Body of pancreas (tissue), 4 donors: ENCODE data around the gene ERC2. TPM values are rescaled to one million over a fixed set of nuclear protein-coding genes. Genes with fewer than 3 reads are reported as not detected.

Source experiments
- ATAC-seq: fragments of 150-250 bp; one replicate; pipeline ENCODE4 v1.9.1; 2016
- DNase-seq, 4 donors: peaks; one replicate each; pipeline ENCODE4 v3.0.0-alpha.2; 2019
- H3K27ac ChIP-seq, 4 donors: fragments of 200-600 bp; sonication (generic); 1 replicate in 3 of 4; 2 replicates in 1 of 4; pipeline versions ENCODE4 v1.5.1 to v1.6.1; 2016 to 2019; ENCODE audit warnings: mild to moderate bottlenecking in 1 of 4, mixed read lengths in 1 of 4, moderate library complexity in 1 of 4
- H3K27me3 ChIP-seq, 2 donors: fragments of 200-600 bp; sonication (generic); one replicate each; pipeline ENCODE4 v1.6.0; 2016; ENCODE audit warnings: mild to moderate bottlenecking in 1 of 2
- H3K36me3 ChIP-seq, 2 donors: fragments of 200-600 bp; sonication (generic); replicated peaks in 1 of 2; 2 replicates each; pipeline ENCODE4 v1.5.1; 2016; ENCODE audit warnings: low read depth in 2 of 2; ENCODE audit not compliant: insufficient read depth in 1 of 2
- H3K4me1 ChIP-seq: fragments of 200-600 bp; sonication (generic); one replicate; pipeline ENCODE4 v1.6.0; 2016
- H3K4me3 ChIP-seq, 2 donors: fragments of 200-600 bp; sonication (generic); 1 replicate in 1 of 2; 2 replicates in 1 of 2; pipeline ENCODE4 v1.5.1; 2016 to 2019
- H3K9me3 ChIP-seq, 3 donors: fragments of 200-600 bp; sonication (generic); 1 replicate in 2 of 3; 2 replicates in 1 of 3; pipeline ENCODE4 v1.5.1; 2016
- CTCF ChIP-seq, 7 experiments: fragments of 450-650 bp in 4 of 7; fragments of 200-600 bp in 3 of 7; sonication (generic) in 3 of 7; IDR thresholded peaks; one replicate each; pipeline ENCODE4 v1.5.1; 2016 to 2019; ENCODE audit warnings: antibody characterized with exemption in 7 of 7
- POLR2A ChIP-seq, 3 donors: fragments of 450-650 bp; IDR thresholded peaks; one replicate each; pipeline ENCODE4 v1.6.1; 2016; ENCODE audit warnings: antibody characterized with exemption in 3 of 3, mild to moderate bottlenecking in 2 of 3
- WGBS, 2 donors: methylation state at CpG; one replicate each; pipeline ENCODE4 v1.1.5; 2017; 5-methylcytosine and 5-hydroxymethylcytosine counted together
- intact Hi-C: fragments of 100-400 bp; cut with DNase I; formaldehyde crosslinking; loops from one replicate; pipeline ENCODE4 v1.15.1; 2023
- total RNA-seq, 2 donors: library from RNA; depleted of rRNA; stranded (reverse); fragments of >200 nt; gene quantifications; one replicate each; pipeline ENCODE4 v1.1.0, GENCODE V29; 2016

ERC2 gene
- total RNA-seq, 2 donors from 2014 or later, result 4.0 to 4.7 TPM

DNA sequence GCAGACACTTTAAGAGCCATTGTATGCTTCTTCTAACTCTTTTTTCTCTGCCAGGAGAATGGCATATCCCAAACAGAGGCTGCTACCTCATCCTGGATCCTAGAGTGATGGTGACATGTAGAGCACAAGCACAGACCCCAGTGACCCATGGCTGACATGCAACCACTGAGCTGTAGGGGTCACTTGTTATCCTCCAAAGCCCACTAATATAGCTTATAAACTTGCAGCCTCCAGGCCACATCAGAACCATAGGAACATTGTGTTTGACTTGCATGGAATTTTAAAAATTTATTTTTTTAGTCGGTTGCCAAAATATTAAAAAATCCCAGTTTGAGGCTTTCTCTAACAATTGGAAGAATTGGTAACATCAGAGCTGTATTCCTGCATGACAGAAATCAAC lies 698.2 kb downstream of the ERC2 start:
- TF ChIP-seq CTCF (IDR thresholded peaks at IDR 0.05) (no peak), POLR2A (IDR thresholded peaks at IDR 0.05) (no peak)
- intact Hi-C loops, result no loop called here
- DNase-seq (no peak), ATAC-seq (no peak)
- H3K27me3 ChIP-seq, result no peaks in the 10 kb centered on the region
- peaks cover 18% of the 10 kb centered on the region for H3K4me1 ChIP-seq
- no peaks in the 10 kb centered on the region for H3K9me3 ChIP-seq
- WGBS, 2 donors, result 83 to 97% methylated on average over 1 of the region's 1 CpG
- H3K27ac ChIP-seq, result no peak overlapping the region
- no peak overlapping the region for H3K4me3 ChIP-seq
- H3K36me3 ChIP-seq, result no peaks in the 10 kb centered on the region

DNA sequence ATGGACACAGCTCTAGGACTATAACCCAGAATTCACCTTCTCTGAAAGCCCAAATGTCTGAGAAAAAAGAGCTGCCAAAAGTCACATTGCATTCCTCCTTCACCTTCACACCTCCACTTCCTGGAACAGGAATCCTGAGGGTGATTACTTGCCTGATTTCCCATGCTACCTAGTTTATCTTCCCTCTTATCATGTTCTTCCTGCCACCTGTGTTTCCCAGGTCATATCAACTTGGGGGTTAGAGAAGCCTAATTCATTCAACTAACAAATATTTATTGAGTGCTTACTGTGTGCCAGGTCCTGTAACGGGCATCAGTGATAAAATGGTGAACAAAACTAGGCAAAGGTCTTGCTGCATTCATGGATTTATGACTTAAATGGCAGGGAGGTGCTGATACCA lies 701.5 kb downstream of the ERC2 start:
- H3K9me3 ChIP-seq, result no peaks in the 10 kb centered on the region
- no peaks in the 10 kb centered on the region for H3K27me3 ChIP-seq
- H3K36me3 ChIP-seq, result no peaks in the 10 kb centered on the region
- ATAC-seq (peak; percentile 82), DNase-seq (peak; percentile 20 to 57 (median 42))
- TF ChIP-seq CTCF (IDR thresholded peaks at IDR 0.05) (no peak), POLR2A (IDR thresholded peaks at IDR 0.05) (no peak)
- peaks cover 38% of the 10 kb centered on the region for H3K4me1 ChIP-seq
- no peak overlapping the region for H3K4me3 ChIP-seq
- 22 to 24% methylated on average over 1 of the region's 1 CpG for WGBS, 2 donors
- intact Hi-C loops, result no loop called here
- H3K27ac ChIP-seq, result peak overlapping the region; percentile 53 to 78 (median 63)

GRCh38 chr3:55765906-55766701 lies 702.2 kb downstream of the ERC2 start:
- Histone ChIP-seq H3K27ac (peak overlapping the region; percentile 57 to 83 (median 74)), H3K9me3 (no peaks in the 10 kb centered on the region), H3K27me3 (no peaks in the 10 kb centered on the region), H3K4me1 (peaks cover 43% of the 10 kb centered on the region), H3K4me3 (no peak overlapping the region), H3K36me3 (no peaks in the 10 kb centered on the region)
- ATAC-seq (peak; percentile 65), DNase-seq (peak; percentile 54 to 72 (median 64))
- TF ChIP-seq CTCF (IDR thresholded peaks at IDR 0.05), result no peak
- peak in 1 of 3 donors; percentile 14 for TF ChIP-seq POLR2A (IDR thresholded peaks at IDR 0.05)
- WGBS, 2 donors, result 43 to 51% methylated on average over 7 of the region's 7 CpGs
- intact Hi-C loops, result no loop called here

- peak overlapping the region; percentile 57 to 83 (median 74) for H3K27ac ChIP-seq
- H3K4me1 ChIP-seq, result peaks cover 50% of the 10 kb centered on the region
- no peaks in the 10 kb centered on the region for H3K27me3 ChIP-seq
- H3K4me3 ChIP-seq, result no peak overlapping the region
- TF ChIP-seq POLR2A (IDR thresholded peaks at IDR 0.05) (no peak), CTCF (IDR thresholded peaks at IDR 0.05) (no peak)
- ATAC-seq, result no peak
- intact Hi-C loops, result no loop called here
- WGBS, 2 donors, result 29 to 36% methylated on average over 7 of the region's 7 CpGs
- no peaks in the 10 kb centered on the region for H3K9me3 ChIP-seq
- no peaks in the 10 kb centered on the region for H3K36me3 ChIP-seq
- no peak for DNase-seq
Measured at GRCh38 chr3:55765398-55765797, 702.9 kb downstream of the ERC2 start.

DNA sequence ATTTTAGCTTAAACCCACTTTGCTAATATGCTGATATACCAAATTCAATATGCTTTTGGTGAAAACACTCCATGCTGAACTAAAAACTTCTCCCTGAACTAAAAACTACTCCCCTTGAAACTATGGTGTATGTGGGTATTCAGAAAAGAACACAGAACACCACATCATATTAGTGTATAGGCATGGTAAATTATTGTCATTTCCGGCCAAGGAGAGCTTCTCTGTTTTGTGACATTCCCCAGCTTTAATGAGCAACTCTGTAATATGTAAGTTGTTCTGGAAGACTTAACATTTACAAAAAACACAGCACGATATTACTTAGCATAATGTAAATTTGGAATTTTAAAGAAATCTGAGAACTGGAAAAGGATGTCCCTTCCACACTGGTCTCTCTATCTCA lies 711.3 kb downstream of the ERC2 start:
- Histone ChIP-seq H3K27ac (no peak overlapping the region), H3K9me3 (no peaks in the 10 kb centered on the region), H3K36me3 (no peaks in the 10 kb centered on the region), H3K4me1 (peaks cover 33% of the 10 kb centered on the region), H3K4me3 (no peak overlapping the region), H3K27me3 (no peaks in the 10 kb centered on the region)
- WGBS, 2 donors, result 81 to 82% methylated on average over 2 of the region's 2 CpGs
- intact Hi-C loops, result no loop called here
- no peak for TF ChIP-seq POLR2A (IDR thresholded peaks at IDR 0.05)
- TF ChIP-seq CTCF (IDR thresholded peaks at IDR 0.05), result no peak
- ATAC-seq (no peak), DNase-seq (no peak)
